ENCODE measurements around the gene MRTFB.

The MRTFB gene

DNA sequence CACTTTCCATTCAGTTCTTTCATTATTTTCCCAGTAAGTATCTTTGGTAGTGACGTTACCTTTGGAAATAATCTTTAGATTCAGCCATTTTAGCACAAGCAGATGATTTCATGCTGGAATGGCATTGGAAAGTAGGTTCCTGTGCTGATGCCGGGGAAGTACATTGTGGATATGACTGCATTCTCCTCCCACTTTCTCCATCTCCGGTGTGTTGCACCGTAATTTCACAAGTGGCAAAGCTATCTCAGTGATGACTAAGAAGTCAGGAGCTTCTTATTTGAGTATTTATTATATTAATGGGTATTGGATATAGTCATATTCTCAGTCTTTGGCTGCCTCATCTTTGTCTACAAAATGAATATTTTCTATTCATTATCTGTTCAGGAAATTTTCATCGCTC is 69.8 kb downstream of the MRTFB start:
- no peak for DNase-seq (ENCODE audit: low read depth in 1 of 2, low spot score in 1 of 2)
- TF ChIP-seq CTCF (IDR thresholded peaks at IDR 0.05; ENCODE audit: insufficient read depth, low read length) (no peak), SPI1 (IDR thresholded peaks at IDR 0.05; ENCODE audit: borderline replicate concordance, low read depth) (no peak), POLR2AphosphoS5 (IDR thresholded peaks at IDR 0.05; ENCODE audit: low read depth) (no peak), GABPA (IDR thresholded peaks at IDR 0.05; ENCODE audit: low read depth) (no peak)
- TF ChIP-seq, protein P1, sequence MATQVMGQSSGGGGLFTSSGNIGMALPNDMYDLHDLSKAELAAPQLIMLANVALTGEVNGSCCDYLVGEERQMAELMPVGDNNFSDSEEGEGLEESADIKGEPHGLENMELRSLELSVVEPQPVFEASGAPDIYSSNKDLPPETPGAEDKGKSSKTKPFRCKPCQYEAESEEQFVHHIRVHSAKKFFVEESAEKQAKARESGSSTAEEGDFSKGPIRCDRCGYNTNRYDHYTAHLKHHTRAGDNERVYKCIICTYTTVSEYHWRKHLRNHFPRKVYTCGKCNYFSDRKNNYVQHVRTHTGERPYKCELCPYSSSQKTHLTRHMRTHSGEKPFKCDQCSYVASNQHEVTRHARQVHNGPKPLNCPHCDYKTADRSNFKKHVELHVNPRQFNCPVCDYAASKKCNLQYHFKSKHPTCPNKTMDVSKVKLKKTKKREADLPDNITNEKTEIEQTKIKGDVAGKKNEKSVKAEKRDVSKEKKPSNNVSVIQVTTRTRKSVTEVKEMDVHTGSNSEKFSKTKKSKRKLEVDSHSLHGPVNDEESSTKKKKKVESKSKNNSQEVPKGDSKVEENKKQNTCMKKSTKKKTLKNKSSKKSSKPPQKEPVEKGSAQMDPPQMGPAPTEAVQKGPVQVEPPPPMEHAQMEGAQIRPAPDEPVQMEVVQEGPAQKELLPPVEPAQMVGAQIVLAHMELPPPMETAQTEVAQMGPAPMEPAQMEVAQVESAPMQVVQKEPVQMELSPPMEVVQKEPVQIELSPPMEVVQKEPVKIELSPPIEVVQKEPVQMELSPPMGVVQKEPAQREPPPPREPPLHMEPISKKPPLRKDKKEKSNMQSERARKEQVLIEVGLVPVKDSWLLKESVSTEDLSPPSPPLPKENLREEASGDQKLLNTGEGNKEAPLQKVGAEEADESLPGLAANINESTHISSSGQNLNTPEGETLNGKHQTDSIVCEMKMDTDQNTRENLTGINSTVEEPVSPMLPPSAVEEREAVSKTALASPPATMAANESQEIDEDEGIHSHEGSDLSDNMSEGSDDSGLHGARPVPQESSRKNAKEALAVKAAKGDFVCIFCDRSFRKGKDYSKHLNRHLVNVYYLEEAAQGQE (IDR thresholded peaks at IDR 0.05; ENCODE audit: insufficient replicate concordance, low read depth) = no peak
- no peak overlapping the region for H3K27ac ChIP-seq (replicated peaks)
- no peak overlapping the region for H3K4me3 ChIP-seq (replicated peaks; ENCODE audit: insufficient read depth, low read length)
- no peaks in the 10 kb centered on the region for H3K27me3 ChIP-seq (ENCODE audit: insufficient read depth, poor library complexity, severe bottlenecking)

DNA sequence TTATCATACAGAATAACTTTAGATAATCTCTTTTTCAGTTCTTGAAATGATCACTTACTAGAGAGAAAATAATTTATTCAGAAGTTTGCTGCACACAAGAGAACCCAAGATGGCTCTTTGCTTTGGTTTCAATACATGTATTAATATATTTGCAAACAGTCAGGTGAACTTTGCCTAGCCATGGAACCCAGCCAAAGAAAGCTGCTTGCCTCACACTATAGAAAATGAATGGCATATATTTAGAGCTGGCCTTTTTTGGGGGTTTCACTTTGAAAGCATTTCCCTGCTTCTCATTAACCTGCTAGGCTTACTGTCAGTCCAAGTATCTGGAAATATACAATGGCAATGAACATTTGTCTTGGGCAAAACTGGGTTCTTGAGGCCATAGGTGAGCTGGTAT is 75.3 kb downstream of the MRTFB start:
- Histone ChIP-seq H3K4me3 (replicated peaks; ENCODE audit: insufficient read depth, low read length) (no peak overlapping the region), H3K27ac (replicated peaks) (no peak overlapping the region), H3K27me3 (ENCODE audit: insufficient read depth, poor library complexity, severe bottlenecking) (no peaks in the 10 kb centered on the region)
- TF ChIP-seq CTCF (IDR thresholded peaks at IDR 0.05; ENCODE audit: insufficient read depth, low read length) (no peak), POLR2AphosphoS5 (IDR thresholded peaks at IDR 0.05; ENCODE audit: low read depth) (no peak), SPI1 (IDR thresholded peaks at IDR 0.05; ENCODE audit: borderline replicate concordance, low read depth) (no peak), GABPA (IDR thresholded peaks at IDR 0.05; ENCODE audit: low read depth) (no peak)
- TF ChIP-seq, protein P1 (IDR thresholded peaks at IDR 0.05; ENCODE audit: insufficient replicate concordance, low read depth) = no peak
- DNase-seq (ENCODE audit: low read depth in 1 of 2, low spot score in 1 of 2) = no peak

- TF ChIP-seq GABPA (IDR thresholded peaks at IDR 0.05; ENCODE audit: low read depth) (no peak), SPI1 (IDR thresholded peaks at IDR 0.05; ENCODE audit: borderline replicate concordance, low read depth) (no peak), CTCF (IDR thresholded peaks at IDR 0.05; ENCODE audit: insufficient read depth, low read length) (no peak)
- Histone ChIP-seq H3K4me3 (replicated peaks; ENCODE audit: insufficient read depth, low read length) (no peak overlapping the region), H3K27ac (replicated peaks) (no peak overlapping the region), H3K27me3 (ENCODE audit: insufficient read depth, poor library complexity, severe bottlenecking) (no peaks in the 10 kb centered on the region)
- no peak for DNase-seq (ENCODE audit: low read depth in 1 of 2, low spot score in 1 of 2)
Measured at GRCh38 chr16:14148016-14148415, 76.9 kb downstream of the MRTFB start.

DNA sequence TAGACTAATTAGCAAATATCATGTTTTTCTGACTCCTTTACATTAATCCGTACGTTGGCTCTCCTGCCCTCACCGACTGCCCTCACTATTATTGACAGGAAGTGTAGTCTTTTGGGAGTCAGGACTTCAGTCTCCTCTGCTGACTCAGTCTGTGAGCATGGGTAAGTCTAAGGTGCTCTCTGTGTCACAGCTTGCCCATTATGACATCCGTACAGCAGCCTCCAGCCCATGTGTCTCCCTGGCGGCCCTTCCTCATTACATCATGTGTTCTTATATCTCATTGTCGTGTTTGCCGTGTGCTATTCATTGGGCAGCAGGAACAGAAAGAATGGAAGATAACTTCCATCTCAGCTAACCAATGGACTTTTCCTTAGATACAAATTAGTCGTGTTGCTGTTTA is 77.5 kb downstream of the MRTFB start:
- Histone ChIP-seq H3K27ac (replicated peaks) (no peak overlapping the region), H3K27me3 (ENCODE audit: insufficient read depth, poor library complexity, severe bottlenecking) (no peaks in the 10 kb centered on the region), H3K4me3 (replicated peaks; ENCODE audit: insufficient read depth, low read length) (no peak overlapping the region)
- TF ChIP-seq SPI1 (IDR thresholded peaks at IDR 0.05; ENCODE audit: borderline replicate concordance, low read depth) (no peak), POLR2AphosphoS5 (IDR thresholded peaks at IDR 0.05; ENCODE audit: low read depth) (no peak), GABPA (IDR thresholded peaks at IDR 0.05; ENCODE audit: low read depth) (no peak), CTCF (IDR thresholded peaks at IDR 0.05; ENCODE audit: insufficient read depth, low read length) (no peak)
- TF ChIP-seq, protein P1 (IDR thresholded peaks at IDR 0.05; ENCODE audit: insufficient replicate concordance, low read depth) = no peak
- DNase-seq (ENCODE audit: low read depth in 1 of 2, low spot score in 1 of 2) = no peak

Data from HL-60 (cell line).